ENCODE data around the gene ARHGAP8. TPM values are rescaled to one million over a fixed set of nuclear protein-coding genes. Genes with fewer than 3 reads are reported as not detected.

ARHGAP8 gene
- total and polyA plus RNA-seq, 2 of the 13 experiments (the other 11 are each of a cell fraction or from before 2014, with no cell fraction given) = 0.07 TPM; not detected in 1

- ATAC-seq (no peak), DNase-seq (ENCODE audit: low spot score) (no peak), FAIRE-seq (no peak)
- no peaks in the 10 kb centered on the region for H3K36me3 ChIP-seq (replicated peaks in 1 of 2; ENCODE audit: control insufficient read depth in 1 of 2, insufficient read depth in 2 of 2, low read length in 2 of 2)
- no peak overlapping the region for H3K4me2 ChIP-seq (ENCODE audit: low read depth, low read length)
- no peaks in the 10 kb centered on the region for H3K9me3 ChIP-seq (ENCODE audit: low read length)
- WGBS (ENCODE audit: low lambda C conversion rate) = 10% methylated on average over 6 of the region's 14 CpGs
- no peaks in the 10 kb centered on the region for H3K79me2 ChIP-seq (ENCODE audit: insufficient read depth, low read length)
- no peak overlapping the region for H3K4me3 ChIP-seq (replicated peaks in 1 of 3; ENCODE audit: insufficient read depth in 1 of 3, low read depth in 2 of 3, low read length in 3 of 3)
- CTCF ChIA-PET (ENCODE audit: low intra/inter-chr PET ratio, low total read pairs) = no interaction called here
- POLR2A ChIA-PET = no interaction called here
- TF ChIP-seq, protein P1, sequence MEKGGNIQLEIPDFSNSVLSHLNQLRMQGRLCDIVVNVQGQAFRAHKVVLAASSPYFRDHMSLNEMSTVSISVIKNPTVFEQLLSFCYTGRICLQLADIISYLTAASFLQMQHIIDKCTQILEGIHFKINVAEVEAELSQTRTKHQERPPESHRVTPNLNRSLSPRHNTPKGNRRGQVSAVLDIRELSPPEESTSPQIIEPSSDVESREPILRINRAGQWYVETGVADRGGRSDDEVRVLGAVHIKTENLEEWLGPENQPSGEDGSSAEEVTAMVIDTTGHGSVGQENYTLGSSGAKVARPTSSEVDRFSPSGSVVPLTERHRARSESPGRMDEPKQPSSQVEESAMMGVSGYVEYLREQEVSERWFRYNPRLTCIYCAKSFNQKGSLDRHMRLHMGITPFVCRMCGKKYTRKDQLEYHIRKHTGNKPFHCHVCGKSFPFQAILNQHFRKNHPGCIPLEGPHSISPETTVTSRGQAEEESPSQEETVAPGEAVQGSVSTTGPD (CRISPR knock-in tag; IDR thresholded peaks at IDR 0.05) = no peak
- TF ChIP-seq ZNF350 (CRISPR knock-in tag; IDR thresholded peaks at IDR 0.05; ENCODE audit: borderline replicate concordance, low read depth) (no peak), MNT (IDR thresholded peaks at IDR 0.05) (peak; percentile 30; the same call in 1 of the 2 replicates)
- no peak overlapping the region for H3K9ac ChIP-seq (ENCODE audit: insufficient read depth, low read depth, low read length)
- H3K27me3 ChIP-seq (ENCODE audit: control insufficient read depth in 1 of 2, insufficient read depth in 2 of 2, low read length in 2 of 2) = peaks cover 5 to 22% of the 10 kb centered on the region in 2 experiments; a peak in 4 of 5 replicates
- BruUV-seq (replicated peaks) = no TSS peak
- H4K20me1 ChIP-seq (ENCODE audit: insufficient read depth, low read length) = no peaks in the 10 kb centered on the region
- no peak overlapping the region for H3K27ac ChIP-seq (ENCODE audit: extremely low read length, insufficient read depth, low read length)
- in situ Hi-C loops (cut with HindIII; ENCODE audit: extremely low pct_ligation_motif_present, low pct_unique_long_range_greater_than_20kb) (no loop called here), intact Hi-C loops (cut with micrococcal nuclease; ENCODE audit: unreplicated experiment) (no loop called here)
- no peaks in the 10 kb centered on the region for H3K4me1 ChIP-seq (ENCODE audit: insufficient read depth, low read length)
- H2AFZ ChIP-seq (ENCODE audit: low read length) = no peak overlapping the region
Observed at GRCh38 chr22:44888491-44889254, 136.3 kb downstream of the ARHGAP8 start.
